Bone marrow (tissue), 2 donors: Measurements from ENCODE around the gene QSOX1.

Experiments used
- DNase-seq, 2 donors: peaks; one replicate each; lab custom pipeline; 2025; lab: John Stamatoyannopoulos, UW

The QSOX1 gene

GRCh38 chr1:180213401-180214170 is 58.9 kb downstream of the QSOX1 start:
- DNase-seq = no peak

- DNase-seq = no peak
Measured at GRCh38 chr1:180215856-180216625, 61.4 kb downstream of the QSOX1 start.

- no peak for DNase-seq
Measured at GRCh38 chr1:180217006-180217405, 62.3 kb downstream of the QSOX1 start.

GRCh38 chr1:180218806-180219765 is 64.4 kb downstream of the QSOX1 start:
- no peak for DNase-seq

GRCh38 chr1:180219776-180220175 is 65.1 kb downstream of the QSOX1 start:
- DNase-seq = no peak

- no peak for DNase-seq
Measured at GRCh38 chr1:180221462-180221861, 66.8 kb downstream of the QSOX1 start.

- no peak for DNase-seq
Measured at GRCh38 chr1:180224902-180225301, 70.2 kb downstream of the QSOX1 start.

GRCh38 chr1:180225403-180225802 is 70.7 kb downstream of the QSOX1 start:
- no peak for DNase-seq

GRCh38 chr1:180227861-180228647 is 73.4 kb downstream of the QSOX1 start:
- DNase-seq = no peak

GRCh38 chr1:180228648-180229482 is 74.2 kb downstream of the QSOX1 start:
- no peak for DNase-seq

GRCh38 chr1:180229483-180230415 is 75.1 kb downstream of the QSOX1 start, which contains the start of gene LHX4:
Gene LHX4, plus strand, starts transcription at chr1:180230264. Its CDS starts 266 bp downstream, at chr1:180230530.
- peak in 1 of 2 donors; percentile 71 for DNase-seq

- no peak for DNase-seq
Measured at GRCh38 chr1:180230416-180230790, 75.7 kb downstream of the QSOX1 start.

- no peak for DNase-seq
Measured at GRCh38 chr1:180230791-180231505, 76.3 kb downstream of the QSOX1 start.

GRCh38 chr1:180231506-180231921 is 76.8 kb downstream of the QSOX1 start:
- no peak for DNase-seq

- DNase-seq = no peak
Measured at GRCh38 chr1:180231936-180232335, 77.3 kb downstream of the QSOX1 start.

GRCh38 chr1:180232521-180233043 is 77.9 kb downstream of the QSOX1 start:
- DNase-seq = no peak

GRCh38 chr1:180233191-180234011 is 78.7 kb downstream of the QSOX1 start:
- no peak for DNase-seq
